HG03108 (cell line): ENCODE data around the gene VRK3.
A peak's percentile ranks its signal among the peaks of the same experiment; 100 is the strongest.
"Not testable (repeated sequence)": the region's sequence is repeated elsewhere in the genome, so short reads cannot be mapped to it uniquely, and the experiment has no call there.

Experiments
- ATAC-seq: cut with Tn5 transposase; IDR thresholded peaks from one replicate; pipeline ENCODE4 v1.9.1; 2021; ENCODE audit warnings: moderate library complexity; ENCODE audit not compliant: unreplicated experiment

VRK3 gene, protein sequence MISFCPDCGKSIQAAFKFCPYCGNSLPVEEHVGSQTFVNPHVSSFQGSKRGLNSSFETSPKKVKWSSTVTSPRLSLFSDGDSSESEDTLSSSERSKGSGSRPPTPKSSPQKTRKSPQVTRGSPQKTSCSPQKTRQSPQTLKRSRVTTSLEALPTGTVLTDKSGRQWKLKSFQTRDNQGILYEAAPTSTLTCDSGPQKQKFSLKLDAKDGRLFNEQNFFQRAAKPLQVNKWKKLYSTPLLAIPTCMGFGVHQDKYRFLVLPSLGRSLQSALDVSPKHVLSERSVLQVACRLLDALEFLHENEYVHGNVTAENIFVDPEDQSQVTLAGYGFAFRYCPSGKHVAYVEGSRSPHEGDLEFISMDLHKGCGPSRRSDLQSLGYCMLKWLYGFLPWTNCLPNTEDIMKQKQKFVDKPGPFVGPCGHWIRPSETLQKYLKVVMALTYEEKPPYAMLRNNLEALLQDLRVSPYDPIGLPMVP

DNA sequence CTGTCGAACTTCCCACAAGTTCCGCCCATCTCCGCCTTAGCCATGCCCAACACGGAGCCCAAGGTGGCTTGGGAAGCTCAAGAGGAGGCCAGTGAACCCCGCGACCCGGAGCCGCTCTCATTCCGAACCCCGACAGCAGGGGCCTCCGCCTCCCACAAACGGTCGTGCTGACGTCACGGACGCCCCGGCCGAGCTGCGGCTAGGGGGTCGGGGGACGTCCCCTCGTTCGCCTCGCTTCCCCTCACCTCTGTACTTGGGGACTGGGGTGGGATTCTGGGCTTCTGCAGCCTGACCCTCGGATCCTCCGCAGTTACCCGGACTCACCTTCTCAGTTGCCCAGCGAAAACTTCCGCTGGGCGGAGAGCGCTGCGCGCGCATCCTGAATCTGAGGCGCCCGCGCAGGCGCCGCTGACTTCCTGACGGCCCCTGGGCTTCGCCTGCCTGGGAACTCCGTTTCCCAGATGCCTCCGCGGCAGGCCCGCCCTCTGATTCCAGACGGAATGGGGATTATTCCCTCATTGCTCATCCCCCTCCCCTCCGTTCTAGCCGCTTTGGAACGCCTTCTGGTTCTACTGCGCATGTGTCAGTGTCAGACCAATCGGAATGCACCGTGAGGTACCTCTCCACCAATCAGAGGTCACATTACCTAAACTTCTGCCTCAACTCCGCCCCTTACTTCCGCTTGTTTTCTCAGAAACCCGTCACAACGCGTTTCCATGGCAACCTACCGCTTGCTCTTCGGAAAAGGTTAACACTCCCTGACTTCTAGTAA is at the start of gene VRK3:
VRK3 (minus strand) TSS at position 351 of the 772 bp plus-strand sequence. CDS start 9,210 bp downstream, outside the sequence.
- ATAC-seq = peak; percentile 83

DNA sequence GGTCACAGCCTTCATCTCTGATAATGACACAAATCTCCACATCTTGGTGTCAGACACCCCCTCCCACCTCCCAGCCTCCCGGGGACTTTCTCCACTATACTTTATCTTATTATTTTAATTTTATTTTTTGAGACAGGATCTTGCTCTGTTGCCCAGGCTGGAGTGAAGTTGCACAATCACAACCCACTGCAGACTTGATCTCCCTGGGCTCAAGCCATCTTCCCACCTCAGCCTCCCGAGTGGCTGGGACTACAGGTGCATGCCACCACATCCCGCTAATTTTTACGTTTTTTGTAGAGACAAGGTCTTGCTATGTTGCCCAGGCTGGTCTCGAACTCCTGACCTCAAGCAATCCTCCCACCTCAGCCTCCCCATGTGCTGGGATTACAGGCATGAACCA is 43.2 kb upstream of the VRK3 start:
- ATAC-seq = not testable (repeated sequence)

DNA sequence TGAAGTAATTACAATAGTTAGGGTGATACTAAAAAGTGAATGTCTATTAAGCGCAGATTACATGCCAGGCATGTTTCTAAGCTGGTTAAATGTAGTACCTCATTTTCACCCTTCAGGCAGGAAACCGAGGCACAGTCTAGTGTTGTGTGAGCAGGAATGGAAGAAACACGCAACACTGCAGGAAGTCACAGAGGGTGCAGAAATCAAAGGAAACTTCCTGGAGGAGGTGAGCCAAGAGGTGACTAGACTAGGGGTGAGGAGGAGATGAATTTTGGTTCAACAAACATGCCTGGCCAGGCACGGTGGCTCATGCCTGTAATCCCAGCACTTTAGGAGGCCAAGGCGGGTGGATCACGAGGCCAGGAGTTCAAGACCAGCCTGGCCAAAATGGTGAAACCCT is 42.4 kb upstream of the VRK3 start:
- ATAC-seq = no peak

DNA sequence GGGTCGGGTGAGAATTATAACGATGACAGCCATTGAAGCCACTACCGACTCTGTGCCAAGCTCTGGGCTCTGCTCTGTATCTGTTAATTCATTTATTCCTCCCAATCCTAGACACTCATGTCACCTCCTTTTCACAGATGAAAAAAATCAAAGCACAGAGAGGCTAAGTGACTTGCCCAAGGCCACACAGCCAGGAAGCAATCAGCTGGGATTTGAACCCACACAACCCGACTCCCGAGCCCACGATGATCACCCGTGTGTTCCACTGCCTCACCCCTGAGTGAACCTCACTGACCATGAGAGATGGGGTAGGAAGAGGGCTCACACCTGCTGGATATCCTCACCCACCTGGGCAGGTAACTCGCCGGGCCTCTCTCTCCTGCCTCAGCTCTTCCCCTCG is 40.8 kb upstream of the VRK3 start:
- no peak for ATAC-seq

DNA sequence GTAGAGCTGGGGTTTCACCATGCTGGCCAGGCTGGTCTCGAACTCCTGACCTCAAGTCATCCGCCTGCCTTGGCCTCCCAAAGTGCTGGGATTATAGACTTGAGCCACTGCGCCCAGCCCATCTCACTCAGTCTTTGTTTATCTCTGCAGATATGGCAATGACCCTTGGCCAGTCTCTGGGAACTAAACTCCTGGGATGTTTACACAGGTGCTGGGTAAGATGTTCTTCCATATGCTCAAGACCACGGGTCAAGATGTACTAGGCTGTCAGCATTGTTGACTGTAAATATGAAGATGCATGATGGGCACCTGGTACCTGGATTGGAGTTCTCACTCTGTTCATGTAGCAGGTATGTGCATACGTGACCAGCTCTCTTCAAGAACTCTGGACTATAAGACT is 36.5 kb upstream of the VRK3 start:
- no peak for ATAC-seq

DNA sequence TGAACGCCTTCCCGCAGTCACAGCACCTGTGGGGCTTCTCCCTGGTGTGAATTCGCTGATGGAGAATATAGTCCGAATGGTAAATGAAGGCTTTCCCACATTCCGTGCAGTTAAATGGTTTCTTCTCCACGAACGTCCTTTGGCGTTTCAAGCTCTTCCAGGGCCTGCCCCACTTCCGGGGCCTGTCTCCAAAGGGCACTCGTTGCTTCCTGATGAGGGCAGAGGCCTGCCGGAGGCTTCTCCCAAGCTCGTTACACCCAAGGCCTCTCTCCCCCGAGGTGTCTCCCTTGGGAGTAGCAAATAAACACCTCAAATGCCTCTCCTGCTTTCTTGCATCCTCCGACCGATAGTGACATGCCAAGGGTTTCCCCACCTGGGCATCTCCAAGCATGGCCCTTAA is 34.9 kb upstream of the VRK3 start:
- ATAC-seq = no peak

DNA sequence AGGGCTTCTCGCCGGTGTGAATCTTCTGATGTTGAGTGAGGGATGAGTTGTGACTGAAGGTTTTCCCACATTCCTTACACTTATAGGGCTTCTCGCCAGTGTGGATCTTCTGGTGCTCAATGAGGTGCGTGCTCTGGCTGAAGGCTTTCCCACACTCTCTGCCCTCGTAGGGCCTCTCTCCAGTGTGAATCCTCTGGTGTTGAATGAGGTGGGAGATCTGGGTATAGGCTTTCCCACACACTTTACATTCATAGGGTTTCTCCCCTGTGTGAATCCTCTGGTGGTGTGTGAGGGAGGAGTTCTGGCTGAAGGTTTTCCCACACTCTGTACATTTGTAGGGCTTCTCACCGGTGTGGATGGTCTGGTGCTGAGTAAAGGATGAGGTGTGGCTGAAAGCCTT is 33.9 kb upstream of the VRK3 start:
- no peak for ATAC-seq

DNA sequence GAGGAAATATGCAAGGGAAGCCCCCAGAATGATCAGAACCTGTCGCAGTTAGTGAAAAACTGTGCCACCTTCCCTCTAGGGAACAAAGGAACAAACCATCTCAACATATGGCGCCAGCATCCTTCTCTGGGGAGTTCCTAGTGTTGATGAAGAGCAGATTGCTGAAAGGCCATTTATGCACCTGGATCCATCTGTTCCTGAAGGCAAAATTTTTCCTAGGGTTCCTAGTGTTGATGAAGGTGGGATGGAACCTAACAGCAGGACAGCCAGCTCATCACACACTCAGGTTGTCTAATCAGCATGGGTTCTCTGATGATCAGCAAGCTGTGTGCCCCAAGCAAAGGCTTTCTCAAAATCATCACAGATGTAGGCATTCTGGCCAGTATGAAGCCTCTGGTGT is 33.3 kb upstream of the VRK3 start:
- no peak for ATAC-seq

DNA sequence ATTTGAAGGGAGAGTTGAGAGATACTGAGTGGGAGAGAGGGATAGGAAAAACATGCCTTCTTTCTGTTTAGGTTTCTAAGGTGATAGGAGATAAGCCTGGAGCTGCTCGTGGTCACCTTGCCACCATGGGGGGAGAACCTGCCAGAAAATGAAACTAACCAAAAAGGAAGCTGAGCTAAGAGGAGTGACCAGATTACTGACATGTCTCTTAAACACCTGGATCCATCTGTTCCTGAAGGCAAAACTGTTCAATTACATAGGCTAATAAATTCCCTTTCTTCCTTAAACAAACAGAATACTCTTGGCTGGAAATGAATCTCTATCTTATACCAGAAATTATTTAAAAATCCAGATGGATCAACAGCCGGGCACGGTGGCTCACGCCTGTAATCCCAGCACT is 27.9 kb upstream of the VRK3 start:
- ATAC-seq = no peak

DNA sequence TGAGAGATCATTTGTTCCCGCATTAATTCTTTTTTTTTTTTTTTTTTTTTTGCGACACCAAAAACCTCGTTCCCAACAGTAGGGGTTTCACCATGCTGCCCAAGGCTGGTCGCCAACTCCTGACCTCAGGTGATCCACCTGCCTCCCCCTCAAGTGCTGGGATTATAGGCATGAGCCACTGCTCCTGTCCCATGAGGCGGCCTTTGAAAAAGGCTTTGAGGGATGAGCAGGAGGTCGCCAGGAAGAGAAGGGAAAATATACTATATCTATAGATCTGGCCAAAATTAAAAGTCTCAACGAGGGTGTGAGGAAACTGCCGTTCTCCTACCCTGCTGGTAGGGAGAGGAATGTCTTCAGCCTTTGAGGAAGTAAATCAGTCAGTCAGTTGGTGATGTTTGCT is 26.8 kb upstream of the VRK3 start:
- no peak for ATAC-seq

DNA sequence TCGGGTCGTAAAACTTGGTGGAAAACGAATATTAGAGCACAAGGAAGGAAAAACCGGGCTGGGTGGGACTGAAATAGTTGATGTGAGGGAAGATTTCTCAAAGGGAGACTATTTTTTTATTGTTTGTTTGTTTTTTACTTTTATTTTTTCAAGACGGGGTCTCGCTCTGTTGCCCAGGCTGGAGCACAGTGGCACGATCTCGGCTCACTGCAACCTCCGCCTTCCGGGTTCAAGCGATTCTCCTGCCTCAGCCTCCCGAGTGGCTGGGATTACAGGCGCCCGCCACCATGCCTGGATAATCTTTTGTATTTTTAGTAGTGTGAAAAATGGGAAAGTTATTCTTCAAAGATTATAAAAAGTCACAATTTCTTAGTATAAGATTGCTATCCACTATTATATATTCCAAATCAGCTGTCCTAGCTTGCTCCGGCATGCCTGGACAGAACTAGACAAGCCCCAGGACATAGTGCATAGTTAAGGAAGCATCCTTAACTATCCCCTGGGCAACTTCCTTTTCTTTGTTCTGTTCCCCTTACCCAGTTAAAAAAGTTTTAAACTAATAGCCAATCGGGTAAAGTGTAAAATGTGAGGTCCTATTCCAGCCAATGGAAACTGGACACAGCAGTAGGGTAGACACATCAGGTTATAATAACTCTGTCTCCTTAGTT is 26.2 kb upstream of the VRK3 start:
- not testable (repeated sequence) for ATAC-seq

DNA sequence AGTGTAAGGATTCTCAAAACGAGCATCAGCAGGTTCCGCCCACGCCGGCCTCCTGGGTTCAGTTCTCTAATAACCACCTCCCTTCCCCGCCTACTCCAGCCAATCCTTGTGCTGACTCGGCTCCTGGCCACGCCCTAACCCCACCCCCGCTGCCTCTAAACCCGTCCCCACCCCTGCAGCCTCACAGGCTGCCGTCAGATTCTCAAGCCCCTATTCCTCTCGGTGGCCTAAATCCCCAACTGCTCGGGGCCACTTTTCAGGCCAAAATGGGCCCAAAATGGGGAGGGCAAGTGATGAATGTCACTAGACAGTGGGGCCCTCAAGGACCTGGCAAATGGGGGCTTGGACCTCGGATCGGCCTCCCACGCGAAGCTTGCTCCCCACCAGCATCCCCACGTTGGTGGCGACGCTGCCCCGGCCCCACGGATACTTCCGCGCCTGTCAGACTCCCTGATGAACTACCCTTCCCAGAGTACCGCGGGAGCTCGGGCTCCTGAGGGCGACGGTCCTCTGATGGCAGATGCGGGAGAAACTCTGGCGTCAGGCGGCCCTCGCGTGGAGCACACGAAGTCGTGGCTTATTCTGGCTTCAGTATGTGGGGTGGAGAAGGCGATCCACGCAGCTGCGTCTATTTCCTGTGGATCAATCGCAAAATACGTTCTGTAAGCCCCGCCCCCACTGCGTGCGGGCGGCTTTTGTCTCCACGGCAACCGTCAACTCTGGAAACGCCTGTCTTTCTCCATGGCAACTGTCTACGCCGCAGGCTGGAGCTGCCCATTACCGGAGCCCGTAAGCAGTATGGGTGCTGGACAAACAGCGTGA is 25.4 kb upstream of the VRK3 start:
- no peak for ATAC-seq

DNA sequence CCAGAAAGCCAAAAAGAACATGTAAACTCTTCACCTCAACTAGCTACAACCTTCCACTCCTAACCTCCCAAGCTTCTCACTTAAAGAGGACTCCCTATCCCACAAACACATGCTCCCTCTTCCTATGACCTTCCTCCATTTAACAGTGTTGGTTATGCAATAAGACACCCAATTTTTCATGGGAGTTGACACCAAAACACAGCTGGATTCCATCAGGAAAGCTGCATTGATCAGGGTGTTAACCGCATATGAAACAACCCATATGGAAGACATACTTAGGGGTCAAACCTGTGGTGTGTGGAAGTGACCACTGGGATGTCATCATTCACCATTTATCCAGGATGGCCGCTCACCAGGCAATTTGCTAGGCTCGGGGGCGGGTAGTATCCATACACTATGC is 22.5 kb upstream of the VRK3 start:
- ATAC-seq = no peak

DNA sequence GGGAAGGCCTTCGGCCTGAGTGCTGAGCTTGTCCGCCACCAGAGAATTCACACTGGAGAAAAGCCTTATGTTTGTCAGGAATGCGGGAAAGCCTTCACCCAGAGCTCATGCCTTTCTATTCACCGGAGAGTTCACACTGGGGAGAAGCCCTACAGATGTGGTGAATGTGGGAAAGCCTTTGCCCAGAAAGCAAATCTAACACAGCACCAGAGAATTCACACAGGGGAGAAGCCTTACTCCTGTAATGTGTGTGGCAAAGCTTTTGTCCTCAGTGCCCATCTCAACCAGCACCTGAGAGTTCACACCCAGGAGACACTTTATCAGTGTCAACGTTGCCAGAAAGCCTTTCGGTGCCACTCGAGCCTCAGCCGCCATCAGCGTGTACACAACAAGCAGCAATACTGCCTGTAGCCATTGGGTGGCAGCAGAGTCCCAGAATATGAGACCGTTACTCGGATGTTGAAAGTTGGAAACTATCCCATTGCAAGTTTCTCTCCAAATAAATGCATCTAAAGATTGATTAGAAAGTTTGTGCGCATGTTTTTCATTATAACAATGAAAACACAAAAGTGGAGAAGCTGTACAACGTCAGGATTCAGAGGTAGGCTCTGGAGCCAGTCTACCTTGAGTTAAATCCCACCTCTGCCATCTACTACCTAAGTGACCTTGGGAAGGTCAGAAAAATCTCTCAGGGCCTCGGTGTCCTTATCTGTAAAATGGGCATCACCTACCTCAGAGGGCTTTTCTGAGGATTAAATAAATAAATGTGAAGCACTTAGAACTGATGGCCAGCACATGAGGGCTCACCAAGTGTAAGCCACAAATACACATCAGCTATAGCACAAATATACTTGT is 21.7 kb upstream of the VRK3 start:
- no peak for ATAC-seq

DNA sequence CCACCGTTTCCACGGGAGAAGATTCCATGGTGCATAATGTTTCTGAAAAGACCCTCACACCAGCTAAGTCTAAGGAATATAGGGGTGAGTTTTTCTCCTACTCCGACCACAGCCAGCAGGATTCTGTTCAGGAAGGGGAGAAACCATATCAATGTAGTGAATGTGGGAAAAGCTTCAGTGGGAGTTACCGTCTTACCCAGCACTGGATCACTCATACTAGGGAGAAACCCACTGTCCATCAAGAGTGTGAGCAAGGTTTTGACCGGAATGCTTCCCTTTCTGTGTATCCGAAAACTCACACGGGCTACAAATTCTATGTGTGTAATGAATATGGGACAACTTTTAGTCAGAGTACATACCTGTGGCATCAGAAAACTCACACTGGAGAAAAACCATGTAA is 19.8 kb upstream of the VRK3 start:
- no peak for ATAC-seq

DNA sequence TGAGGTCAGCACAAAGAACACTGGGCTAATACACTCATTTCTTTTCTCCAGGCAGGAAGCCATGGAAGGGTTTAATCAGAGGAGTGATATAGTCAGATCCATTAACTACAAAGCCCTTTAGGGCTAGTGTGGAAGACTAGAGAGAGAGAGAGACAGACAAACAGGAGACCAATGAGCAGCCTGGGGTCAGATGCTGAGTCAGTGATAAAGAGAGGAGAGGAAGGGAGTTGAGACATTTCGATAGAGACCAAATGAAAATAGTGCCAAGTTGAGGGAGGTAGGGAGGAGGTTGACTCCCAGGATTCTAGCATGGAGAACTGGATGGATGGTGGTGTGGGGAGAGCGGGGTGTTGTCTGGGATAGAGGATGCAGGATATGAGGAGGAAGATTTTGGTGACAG is 18.8 kb upstream of the VRK3 start:
- no peak for ATAC-seq

DNA sequence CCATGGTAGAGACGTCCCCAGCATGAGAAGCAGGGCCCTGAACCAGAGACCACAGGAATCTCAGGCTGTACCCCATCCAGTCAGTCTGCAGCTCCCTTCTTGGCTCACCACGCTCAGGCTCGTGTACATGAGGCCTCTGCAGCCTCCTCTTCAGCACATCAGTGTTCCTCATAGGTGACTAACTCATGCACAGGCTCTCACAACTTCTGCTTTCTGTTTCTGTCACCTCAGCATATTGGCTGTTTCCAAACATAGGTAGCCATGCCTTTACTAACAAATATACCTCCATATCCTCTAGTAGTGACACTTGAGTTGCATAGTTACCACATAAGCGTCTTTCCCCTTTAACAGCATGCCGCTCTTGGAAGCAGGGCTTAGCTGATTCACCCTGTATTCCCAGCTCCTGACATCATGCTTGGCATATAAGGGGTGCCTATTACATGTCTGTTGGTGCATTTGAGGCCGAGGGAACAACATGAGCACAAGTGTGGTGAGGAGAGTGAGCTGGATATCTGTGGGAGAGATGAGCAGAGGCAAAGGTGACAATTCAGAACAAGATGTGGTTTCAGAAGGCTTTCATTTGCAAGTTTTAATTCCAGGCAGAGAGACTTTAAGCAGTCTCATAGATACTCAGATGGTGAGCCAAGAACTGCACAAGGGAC is 17.3 kb upstream of the VRK3 start:
- no peak for ATAC-seq

DNA sequence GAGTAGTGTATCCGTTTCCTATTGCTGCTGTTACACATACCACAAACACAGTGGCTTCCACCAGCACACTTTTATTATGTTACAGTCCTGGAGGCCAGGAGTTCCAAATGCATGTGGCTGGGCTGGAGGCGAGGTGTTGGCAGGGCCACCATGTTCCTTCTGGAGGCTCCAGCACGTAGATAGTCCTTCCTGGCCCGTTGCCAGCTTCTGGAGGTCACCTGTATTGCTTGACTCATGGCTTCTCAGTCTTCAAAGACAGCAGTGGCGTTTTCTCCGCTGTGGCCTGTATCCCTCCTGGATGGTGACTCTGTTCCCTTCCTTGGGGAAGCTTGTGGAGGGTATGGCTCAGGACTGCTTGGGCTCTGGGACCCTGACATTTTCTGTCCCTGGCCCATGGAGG is 15.8 kb upstream of the VRK3 start:
- ATAC-seq = no peak

DNA sequence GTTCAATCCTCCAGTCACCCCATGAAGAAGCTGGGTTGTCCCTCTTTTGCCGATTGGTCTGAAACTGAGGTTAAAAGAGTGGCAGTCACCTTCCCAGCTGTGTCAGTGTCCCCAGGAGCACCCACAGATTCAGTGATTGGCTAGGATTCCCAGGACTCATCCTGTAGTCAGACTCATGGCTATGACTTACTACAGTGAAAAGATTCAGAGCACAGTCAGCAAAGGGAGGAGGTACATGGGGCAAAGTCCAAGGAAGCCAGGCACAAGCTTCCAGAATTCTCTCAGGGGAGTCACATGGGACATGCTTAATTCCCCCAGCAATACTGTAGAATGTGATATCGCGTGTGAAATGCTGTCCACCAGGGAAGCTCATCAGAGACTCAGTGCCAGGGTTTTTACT is 14.8 kb upstream of the VRK3 start:
- no peak for ATAC-seq
